GM18498 (cell line): ENCODE measurements around the gene TUBB2A.
"Not testable (repeated sequence)": the region's sequence is repeated elsewhere in the genome, so short reads cannot be mapped to it uniquely, and the experiment has no call there.

Experiments
- ATAC-seq: cut with Tn5 transposase; IDR thresholded peaks from one replicate; pipeline ENCODE4 v1.9.1; 2021; ENCODE audit warnings: mild to moderate bottlenecking, moderate library complexity; ENCODE audit not compliant: unreplicated experiment

Gene TUBB2A

DNA sequence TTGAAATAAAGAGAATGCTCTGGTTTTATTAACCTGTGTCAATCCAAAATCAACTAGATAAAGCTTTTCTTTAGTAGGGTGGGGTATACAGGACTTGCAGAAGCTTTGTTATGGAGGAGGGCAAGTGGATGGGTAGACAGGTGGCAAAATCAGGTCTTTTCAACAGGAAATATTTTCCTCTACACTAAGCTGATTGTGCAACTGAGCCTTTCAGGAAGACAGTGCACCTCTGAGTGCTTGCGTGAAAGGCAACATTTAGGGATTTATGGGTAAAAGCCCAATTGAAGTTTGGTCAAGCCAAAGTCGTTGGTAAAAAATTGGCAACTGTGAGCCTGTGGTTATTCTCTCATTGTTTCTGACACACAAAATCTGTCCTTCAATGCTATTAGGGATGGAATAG is 23.8 kb upstream of the TUBB2A start:
- no peak for ATAC-seq

DNA sequence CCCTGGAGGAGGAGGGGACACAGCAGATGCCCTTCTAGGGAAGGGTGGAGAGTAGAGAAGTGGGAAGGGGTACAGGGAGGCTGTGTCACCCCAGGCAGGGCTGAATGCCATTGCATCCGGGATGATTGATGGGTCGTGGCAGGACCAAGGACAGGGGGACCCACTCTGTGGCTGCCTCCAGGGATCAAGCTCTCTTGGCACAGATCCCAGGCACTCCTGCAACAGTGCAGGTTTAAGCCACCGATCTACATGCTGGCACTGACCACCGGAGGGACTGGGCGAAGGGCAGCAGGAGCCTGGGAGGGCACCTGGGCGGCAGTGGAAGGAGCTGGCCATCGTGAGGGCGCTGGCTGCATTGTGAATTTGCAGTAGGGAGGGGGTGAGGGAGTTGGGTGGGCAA is 22.6 kb upstream of the TUBB2A start:
- not testable (repeated sequence) for ATAC-seq

DNA sequence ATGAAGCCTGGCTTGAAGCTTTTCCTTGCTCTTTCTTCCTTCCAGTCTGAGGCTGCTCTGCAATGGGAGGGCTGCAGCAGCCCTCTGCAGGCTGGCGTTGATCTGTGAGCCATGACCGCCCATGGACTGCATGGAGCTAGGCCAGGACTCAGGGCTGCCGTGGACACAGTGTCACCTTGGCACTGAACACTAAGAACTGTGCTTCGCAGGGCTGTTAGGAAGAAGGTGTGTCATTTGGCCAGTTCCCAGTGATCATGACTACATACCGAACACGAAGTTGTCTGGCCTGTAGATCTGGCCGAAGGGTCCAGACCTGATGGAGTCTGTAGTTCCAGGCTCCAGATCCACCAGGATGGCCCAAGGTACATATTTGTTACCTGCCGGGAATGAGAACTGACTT is 21.3 kb upstream of the TUBB2A start:
- not testable (repeated sequence) for ATAC-seq

- ATAC-seq: no peak
Observed at GRCh38 chr6:3176562-3177355, 19.4 kb upstream of the TUBB2A start.

GRCh38 chr6:3175715-3176402 is 18.5 kb upstream of the TUBB2A start:
- no peak for ATAC-seq

DNA sequence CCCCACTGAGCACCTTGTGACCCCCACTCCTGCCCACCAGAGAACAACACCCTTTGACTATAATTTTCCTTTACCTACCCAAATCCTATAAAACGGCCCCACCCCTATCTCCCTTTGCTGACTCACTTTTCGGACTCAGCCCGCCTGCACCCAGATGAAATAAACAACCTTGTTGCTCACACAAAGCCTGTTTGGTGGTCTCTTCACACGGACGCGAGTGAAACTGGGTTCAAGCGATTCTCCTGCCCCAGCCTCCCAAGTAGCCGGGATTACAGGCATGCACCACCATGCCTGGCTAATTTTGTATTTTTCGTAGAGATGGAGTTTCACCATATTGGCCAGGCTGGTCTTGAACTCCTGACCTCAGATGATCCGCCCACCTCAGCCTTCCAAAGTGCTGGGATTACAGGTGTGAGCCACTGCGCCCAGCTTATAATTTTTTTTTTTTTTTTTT is 16.3 kb upstream of the TUBB2A start:
- not testable (repeated sequence) for ATAC-seq

DNA sequence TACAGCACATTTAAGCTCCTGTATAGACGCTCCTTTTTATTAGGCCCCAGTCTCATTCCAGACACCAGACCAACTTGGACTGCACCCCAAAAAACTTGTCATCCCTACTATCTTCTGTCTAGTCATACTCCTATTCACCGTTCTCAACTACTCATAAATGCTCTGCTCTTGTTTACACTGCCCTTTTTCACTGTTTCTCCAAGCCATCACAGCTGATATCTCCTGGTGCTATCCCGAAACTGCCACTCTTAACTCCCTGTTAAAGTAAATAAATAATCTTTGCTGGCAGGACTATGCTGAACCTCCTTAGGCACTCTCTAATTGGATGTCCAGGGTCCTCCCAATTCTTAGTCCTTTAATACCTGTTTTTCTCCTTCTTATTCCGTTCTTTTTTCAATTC is 15.4 kb upstream of the TUBB2A start:
- not testable (repeated sequence) for ATAC-seq

DNA sequence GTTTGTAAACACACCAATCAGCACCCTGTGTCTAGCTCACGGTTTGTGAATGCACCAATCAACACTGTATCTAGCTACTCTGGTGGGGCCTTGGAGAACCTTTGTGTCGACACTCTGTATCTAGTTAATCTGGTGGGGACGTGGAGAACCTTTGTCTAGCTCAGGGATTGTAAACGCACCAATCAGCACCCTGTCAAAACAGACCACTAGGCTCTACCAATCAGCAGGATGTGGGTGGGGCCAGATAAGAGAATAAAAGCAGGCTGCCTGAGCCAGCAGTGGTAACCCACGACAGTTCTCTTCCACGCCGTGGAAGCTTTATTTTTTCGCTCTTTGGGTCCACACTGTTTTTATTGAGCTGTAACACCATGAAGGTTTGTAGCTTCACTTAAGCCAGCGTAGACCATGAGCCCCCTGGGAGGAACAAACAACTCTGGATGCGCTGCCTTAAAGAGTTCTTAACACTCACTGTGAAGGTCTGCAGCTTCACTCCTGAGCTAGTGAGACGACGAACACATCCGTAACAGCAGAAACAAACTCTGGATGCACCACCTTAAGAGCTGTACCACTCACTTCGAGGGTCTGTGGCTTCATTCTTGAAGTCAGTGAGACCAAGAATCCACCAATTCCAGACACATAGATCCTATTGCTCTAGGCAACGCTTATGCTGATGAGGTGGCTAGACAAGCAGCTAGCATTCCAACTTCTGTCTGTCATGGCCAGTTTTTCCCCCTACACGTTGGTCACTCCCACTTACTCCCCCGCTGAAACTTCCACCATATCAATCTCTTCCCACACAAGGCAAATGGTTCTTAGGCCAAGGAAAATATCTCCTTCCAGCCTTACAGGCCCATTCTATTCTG is 14.2 kb upstream of the TUBB2A start:
- ATAC-seq: not testable (repeated sequence)

- ATAC-seq: not testable (repeated sequence)
Observed at GRCh38 chr6:3170676-3171075, 13.3 kb upstream of the TUBB2A start.

DNA sequence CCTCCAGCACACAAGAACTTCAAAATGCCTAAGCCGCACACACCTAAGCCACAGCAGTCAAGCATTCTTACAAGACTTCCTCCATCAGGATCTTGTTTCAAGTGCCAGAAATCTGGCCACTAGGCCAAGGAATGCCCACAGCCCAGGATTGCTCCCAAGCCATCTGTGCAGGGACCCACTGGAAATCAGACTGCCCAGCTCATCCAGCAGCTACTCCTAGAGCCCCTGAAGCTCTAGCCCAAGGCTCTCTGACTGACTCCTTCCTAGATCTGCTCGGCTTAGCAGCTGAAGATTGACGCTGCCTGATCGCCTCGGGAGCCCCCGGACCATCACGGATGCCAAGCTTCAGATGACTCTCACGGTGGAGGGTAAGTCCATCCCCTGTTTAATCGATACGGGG is 10.7 kb upstream of the TUBB2A start:
- not testable (repeated sequence) for ATAC-seq

DNA sequence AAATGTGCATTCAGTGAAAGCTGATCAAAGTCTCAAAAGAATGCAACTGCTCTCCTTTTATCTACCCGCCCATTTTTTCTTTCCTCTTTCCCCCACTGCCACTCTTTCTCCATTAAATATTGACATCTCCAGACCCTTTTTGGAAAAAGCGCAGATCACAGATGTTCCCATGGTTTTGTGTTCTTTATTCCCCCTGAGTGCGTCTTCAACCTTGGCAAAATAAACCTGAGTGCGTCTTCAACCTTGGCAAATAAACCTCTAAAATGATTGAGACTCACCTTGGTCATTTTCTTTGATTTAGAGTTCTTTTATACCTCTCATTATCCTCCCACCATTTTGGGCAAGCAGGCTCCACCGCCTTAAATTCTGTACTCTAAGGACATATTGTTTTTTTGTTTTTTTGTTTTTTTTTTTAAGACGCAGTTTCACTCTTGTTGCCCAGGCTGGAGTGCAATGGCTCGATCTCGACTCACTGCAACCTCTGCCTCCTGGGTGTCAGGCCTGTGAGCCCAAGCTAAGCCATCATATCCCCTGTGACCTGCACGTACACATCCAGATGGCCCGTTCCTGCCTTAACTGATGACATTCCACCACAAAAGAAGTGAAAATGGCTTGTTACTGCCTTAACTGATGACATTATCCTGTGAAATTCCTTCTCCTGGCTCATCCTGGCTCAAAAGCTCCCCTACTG is 9.3 kb upstream of the TUBB2A start:
- ATAC-seq: not testable (repeated sequence)

GRCh38 chr6:3165631-3166534 is 8.5 kb upstream of the TUBB2A start:
- no peak for ATAC-seq

DNA sequence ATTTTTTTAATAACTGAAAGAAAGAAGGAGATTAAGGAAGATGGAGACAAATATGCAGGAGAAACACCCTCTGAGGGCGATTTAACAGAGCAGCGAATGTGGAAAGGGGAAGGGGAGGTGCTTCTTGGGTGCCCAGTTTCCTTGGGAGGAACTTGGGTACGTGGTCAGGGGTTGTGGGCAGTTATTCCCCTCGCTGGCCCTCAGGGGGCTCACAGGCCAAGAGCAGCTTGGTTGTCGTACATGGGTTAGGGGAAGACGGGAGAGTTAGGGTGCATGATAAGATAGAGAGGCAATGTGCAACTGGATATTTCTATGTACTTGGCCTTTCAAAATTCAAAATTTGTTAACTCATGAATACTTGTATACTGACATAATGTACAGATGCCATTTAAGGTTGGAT is 7.0 kb upstream of the TUBB2A start:
- ATAC-seq: no peak

DNA sequence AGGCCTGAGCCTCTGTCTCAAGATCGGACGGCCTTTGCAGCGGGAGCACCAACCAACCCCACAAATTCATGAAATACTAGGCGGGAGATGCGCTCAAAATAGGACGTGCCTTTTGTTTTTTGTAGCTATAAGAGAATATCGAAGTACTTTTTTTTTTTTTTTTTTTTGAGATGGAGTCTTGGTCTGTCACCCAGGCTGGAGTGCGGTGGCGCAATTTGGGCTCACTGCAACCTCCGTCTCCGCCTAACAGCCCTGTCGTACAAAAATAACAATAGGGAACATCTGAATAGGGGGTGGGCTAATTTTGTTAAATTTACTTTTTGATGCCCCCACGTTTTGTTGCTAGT is 5.9 kb upstream of the TUBB2A start:
- ATAC-seq: peak; percentile 6

DNA sequence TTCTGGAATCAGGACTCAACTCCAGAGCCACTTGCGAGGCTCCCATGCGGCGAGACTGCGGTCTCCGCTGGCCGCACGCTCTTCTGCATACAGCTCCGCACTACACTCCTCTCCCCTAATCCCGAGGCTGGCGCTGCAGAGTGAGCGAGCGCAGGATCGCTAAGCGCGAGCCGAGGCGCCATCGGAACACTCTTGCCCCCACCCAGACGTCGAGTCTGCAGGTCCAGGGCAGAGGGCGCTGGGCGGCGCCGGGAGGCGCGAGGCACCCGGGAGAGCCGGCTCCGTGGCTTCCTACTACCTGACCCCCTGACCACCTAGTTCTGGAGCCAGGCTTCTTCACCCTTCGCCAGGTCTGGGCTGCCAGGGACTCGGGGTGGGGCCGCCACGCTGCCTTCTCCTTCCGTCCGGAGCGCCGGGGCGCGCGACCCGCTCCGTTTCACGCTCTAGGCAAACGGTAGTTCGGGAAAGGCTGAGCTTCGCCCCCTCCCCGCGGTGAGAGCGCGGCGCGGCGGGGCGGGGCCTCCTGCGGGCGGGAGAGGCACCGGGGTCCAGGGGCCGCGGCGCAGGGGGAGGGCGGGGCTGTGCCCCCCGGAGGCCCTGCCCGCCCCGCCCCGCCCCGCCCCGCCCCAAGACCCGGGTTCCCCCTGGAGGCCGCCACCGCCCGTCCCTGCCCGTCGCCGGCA is 5.4 kb upstream of the TUBB2A start:
- peak; percentile 71 for ATAC-seq

DNA sequence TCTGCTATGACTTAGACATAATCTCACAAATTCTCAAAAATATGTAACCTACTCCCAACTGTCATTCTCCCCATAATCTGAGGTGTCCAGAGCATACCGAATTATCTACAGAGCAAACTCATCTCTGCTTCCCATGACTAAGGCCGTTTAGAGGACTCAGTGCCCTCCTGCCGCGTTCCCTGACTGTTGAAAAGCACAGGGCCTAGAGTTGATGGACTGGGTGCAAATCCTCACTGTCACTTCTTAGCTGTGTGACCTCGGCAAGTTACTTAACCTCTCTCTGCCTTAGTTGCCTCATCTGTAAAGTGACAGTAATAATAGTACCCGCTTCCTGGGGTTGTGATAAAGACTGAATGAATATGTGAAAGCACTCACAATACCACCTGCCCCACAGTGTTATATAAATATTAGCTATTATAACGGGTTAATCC is 4.7 kb upstream of the TUBB2A start:
- no peak for ATAC-seq

- ATAC-seq: no peak
Observed at GRCh38 chr6:3159805-3160781, 2.7 kb upstream of the TUBB2A start.
